Ureter (tissue), 1 donor: ENCODE measurements around the gene ETV1. TPM values are rescaled to one million over a fixed set of nuclear protein-coding genes. Genes with fewer than 3 reads are reported as not detected.

Experiments used
- DNase-seq: peaks from one replicate; pipeline ENCODE4 v3.0.0-alpha.2; 2020; ENCODE audit warnings: low spot score
- total RNA-seq: library from RNA; stranded (reverse); gene quantifications from one replicate; pipeline ENCODE4 v1.2.4, GENCODE V29; 2023
- donor health status: DM: yes; HTN: yes; CAD: no.

The ETV1 gene
- total RNA-seq, 1 donor from 2014 or later, result 8.5 TPM

DNA sequence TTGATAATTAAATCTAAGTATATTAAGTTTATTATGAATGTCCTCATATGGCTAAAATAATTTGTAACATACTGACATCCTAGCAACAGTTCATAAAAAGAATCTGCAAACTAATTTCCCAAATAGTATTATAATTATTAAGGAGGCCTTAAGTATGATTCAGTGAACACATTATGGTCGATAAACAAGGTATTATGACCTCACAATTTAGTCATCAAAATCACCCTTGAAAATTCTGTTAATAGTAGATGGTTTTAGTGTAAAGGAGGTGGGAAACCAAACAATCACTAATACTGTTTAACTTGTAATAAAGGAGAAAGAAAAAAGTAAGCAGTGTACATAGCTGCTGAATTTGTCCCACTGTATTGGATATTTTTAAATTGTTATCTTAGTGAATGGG is 2.1 kb downstream of the ETV1 start:
- no peak for DNase-seq

DNA sequence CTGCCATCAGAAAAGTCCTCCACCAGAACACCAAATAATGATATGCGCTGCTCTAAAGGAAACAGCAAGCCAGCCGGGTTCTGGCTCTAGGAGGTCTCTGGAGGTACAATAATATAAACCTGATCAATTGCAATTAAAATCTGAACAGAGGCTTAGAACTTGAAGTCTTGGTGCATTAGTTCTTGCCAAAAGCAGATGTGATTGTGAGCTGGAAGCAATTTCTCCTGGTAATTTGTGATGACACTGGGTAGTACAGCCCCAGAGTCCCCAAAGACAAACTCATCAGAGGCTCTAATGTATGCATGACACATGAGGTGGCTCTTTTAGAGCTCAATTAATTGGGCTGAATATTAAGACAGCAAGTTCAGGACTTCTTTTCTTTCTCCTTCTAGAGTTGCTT is 3.3 kb downstream of the ETV1 start:
- DNase-seq, result no peak

DNA sequence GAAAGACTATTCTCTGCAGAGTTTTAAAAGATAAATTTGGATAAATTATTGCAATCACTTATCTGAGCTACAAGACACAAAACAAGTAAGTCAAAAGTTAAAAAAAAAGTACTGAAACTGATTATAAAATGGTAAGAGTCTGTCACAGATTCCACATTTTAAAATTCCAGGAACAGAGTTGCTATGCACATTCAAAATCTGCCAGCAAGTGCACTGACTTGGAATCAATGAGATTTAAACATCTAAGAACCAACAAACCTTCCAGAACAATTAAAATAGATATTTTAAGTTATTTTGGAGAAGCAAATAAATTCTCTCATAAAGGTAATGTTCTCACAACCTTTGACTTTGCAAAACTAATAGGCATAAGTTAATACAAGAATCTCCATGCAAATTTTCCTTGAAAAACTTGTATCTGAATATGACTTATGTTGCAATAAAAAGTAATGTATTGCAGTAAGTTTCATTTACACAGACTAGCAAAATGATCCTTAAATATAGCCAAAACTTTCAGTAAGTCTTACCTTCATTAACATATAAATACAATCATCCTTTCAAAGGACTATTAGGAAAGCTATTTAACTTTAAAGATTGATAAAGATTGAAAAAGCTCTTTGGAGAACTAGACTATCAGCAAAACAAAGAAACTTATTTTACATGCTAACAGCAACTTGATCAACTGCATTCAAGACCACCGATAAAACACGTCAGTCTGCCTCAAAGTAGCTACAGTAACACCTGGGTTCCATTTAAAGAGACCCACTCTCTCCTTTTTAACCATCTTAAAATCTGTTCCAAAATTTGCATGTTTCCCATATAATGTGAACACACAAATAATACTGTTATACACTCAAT is 4.4 kb downstream of the ETV1 start:
- no peak for DNase-seq

DNA sequence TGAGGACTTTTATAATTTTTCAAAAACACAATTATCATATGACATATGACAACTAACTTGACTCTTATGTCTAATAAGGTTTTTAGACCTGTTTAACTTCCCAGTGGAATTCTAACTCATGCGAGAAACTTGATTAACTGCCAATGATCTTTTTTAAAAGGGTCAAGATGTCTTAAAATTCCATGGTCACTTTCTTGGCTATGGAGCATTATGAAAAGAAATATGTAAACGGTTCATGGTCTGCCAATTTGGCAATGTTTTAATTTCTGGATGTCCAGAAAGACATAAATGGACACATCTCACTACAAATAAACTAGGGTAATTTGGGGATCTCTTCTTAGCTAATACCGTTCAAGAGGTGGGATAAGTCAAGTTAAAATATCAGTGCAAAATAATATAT is 5.4 kb downstream of the ETV1 start:
- no peak for DNase-seq

DNA sequence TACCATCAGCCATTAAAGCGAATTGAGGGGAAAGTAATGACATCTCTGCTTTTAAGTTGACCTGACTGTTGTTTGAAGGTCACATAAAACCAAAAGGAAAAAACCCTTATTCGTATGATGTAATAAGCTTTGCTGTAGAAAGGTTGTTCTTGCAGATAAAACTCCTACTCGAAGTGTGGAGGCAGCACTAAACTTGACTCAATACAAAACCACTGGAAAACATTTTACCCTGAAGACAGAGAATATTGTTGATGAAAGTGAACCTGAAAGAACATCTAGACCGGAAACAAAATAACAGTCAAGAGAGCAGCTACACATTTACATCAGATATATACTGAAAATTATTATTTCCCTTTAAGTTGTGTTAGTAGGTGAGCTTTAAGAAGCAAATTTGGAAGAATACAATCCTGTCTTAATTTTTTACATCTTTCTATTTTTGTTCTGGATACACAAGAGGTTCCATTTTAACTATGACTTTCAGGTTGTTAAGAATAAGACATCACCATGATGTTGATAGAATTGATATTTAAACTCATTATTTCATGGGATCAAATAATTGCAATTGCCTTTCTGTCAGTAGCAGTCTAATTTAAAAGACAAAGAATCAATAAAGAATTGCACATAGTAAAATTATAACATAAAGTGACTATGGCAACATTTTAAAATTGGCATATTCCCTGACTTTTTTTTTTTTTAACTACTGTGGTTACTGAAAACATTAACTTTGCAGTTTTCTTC is 6.4 kb downstream of the ETV1 start:
- no peak for DNase-seq

DNA sequence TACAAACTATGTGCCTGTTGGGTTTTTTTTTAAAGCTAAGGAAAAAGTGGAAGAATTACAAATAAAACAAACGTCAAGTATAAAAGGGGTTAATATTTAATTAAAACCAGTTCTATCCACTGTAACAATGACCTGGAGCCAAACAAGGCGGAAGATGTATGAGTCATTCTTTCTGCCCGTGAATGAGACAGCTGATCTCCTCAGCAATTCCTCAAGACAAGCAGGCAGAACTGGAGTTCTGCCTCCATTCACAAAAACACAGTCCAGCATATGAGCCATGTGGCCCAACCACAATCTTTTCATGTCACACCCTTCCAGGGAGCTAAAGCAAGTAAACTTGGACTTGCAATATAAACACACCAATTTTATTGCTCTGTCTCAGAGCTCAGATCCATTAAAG is 8.4 kb downstream of the ETV1 start:
- DNase-seq, result peak; percentile 65

DNA sequence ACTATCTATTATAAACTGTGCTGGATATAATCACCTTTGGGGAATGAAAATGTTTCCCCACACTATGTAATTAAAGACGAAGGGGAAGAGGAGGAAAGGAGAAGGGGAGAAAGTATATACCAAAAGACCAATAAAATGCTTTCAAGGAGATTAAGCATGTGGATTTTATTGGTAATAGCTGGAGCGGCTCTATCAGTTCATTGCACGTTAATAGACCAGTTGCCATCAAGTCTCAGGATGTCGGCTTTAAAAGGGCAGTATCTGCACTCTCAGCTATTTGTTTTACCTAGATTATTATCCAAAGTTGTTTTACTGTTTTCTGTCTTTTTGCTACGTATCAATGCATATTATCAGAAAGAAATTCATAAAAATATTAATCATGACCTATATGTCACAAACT is 9.0 kb downstream of the ETV1 start:
- DNase-seq, result no peak

DNA sequence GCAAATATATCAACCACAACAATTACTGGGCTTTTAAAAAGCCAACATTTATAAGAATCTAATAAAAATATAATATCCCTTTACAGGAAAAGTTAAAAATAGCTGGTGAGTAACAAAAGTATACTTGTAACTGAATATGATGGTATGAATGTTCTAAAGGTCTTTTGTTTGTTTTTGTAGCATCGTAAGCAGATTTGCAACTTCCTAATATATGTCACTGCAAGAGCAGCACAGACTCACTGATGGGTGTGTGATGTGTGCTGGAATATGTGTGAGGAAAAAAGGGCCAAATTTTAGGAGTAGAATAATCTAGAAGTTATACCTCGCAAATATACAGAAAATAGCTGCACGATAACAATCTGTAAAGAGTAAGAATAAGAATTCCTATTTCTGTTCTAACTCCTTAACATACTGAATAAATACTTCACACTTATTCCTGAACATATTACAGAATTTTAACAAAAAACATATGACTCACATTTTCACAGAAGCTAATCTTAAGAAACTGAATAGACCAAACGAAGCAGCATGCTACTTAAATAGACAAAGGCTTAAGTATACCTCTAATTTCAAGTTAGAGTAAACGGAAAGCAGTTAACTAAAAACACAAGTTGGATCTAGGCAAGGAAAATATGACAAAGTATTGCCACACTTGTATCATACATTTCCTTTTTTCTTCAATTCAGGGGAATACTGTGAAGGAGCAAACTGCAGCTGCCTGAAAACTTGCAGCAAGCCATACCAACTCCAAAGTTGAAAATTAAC is 9.6 kb downstream of the ETV1 start:
- no peak for DNase-seq

DNA sequence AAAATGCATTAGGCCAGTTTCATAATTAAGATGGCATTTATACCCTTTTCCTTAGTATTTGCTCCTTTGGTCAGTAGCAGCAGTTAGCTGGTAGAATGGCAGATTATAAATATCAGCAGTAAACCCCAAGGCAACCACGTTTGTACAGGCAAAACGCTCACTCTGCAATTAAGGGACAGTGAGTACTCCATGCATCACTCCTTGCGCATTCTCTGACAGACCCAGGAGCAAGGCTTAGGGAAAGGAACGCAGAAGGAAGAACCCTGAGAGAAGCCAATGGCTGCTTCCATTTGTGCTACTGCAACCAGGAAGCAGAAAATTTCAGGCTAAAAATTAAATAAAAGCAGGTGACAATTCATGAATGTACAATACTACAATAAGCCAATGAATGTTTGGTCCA is 12.9 kb downstream of the ETV1 start:
- DNase-seq, result no peak

DNA sequence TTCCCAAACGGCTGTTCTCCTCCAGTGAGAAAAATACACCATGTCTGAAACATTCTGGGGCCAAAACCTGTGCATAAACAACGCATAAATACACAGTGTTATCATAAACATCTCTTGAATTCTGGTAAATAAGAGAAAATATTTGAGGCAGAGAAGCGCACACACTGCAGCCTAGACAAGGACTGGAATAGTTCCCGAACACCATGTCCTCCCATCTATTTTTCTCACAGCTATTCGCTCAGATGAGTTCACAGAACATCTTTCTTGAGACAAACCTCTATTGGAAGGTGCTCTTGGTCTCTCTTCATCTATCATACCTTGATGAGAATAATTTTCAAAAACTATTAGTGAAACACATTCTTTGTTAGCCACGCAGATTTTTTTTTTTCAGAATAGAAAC is 24.4 kb downstream of the ETV1 start:
- no peak for DNase-seq

DNA sequence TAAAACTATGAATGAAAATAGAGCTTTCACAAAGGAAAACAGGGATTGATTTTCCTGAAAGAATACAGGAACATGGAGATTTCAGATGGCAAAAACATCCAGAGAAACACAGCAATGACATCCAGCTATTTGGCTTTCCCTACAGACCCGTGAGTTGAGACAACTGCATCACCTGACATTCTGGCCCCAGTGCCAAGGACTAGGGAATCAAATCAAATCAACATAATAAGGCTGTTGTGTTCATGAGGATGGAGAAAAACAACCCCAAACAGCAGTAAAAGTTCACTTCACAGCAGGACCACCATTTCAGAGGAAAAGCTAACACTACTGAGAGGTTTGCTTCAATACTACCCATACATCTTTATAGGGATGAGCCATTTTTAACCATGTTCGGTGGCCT is 25.5 kb downstream of the ETV1 start:
- DNase-seq, result no peak

DNA sequence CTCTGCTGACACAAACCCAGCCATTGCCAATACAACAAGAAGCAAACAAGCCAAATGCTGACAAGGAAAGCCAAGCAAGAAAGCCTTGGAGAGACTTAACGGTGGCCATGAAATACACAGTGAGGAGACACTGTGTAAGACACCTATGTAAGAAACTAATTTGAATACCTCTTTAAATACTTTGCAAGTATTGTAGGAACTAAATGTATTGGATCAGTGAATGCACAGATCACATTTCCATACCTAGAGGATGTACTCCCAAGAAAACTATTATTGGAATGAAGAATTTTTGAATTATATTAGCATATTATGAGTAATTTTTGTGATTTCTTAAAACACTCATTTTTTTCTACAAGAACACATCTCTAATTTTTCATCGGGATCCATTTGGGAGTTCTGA is 34.0 kb downstream of the ETV1 start:
- no peak for DNase-seq

DNA sequence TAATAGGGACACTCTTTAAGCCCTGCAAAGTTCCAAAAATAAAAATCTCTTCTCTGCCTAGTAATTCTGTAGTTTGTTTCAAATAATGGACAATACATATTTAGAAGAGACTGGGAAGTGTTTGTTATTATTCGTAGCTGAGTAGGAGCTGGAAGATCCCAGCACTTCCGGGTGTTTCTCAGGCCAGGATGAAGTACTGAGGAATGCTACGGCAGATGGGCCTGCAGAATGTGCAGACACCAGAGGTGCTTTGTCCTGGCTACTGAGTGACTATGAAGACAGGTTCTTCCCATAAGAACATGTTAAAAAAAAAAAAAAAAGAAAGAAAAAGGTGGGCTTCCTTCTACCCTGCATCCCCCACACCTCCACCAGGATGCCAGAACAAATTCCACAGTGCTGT is 36.1 kb downstream of the ETV1 start:
- DNase-seq, result no peak

DNA sequence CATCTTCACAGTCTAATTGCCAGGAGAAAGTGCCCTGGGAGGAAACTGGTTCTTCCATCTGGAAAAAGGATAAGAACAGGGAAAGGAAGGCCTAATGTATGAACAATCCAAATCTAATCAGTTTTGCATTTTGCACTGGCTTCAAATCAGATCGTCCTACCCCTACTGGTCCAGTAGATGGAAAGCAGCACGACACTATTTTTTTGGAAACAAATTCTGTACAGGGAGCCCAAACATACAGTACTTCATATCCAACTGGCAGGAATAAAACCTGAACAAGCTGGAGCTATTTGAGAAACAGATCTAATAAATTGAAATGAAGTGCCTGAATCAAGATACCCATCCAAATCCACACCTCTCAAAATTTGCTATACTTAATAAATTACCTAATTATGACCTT is 36.5 kb downstream of the ETV1 start:
- no peak for DNase-seq

DNA sequence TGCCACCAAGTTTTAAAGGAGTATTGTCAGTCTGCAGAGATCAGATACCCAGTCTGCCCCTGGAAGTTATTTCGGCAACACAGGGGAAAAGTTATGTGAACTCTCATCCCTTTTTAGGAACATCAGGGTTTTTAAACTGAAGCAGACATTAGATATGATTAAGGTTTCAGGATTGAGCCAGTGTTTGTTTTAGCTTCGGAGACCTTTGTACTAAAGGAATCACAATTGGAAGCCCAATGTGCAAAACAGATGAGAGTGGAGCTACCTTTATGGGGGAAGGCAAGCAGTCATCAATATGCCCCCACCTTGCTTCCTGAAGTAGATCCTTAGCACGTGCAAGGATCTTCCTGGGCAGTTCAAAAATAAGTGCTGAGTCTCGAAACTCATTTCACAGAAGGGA is 39.5 kb downstream of the ETV1 start:
- no peak for DNase-seq

DNA sequence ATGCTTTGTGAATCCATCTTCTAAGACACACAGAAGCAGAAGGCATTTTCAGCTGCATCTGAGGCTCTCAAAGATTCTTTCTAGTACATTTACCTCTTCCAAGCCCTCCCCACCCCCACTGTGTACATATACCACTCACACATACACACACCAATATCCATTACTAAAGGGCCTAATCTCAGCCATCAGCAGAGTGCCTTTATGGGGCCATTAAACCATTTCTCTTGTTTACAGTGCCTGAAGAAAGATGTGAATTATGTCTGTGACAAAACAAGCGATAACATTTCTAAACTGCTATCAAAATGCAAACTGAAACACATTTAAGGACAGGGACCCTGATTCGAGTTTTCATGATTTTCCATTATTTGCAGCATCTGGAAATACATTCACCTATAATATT is 40.0 kb downstream of the ETV1 start:
- no peak for DNase-seq

DNA sequence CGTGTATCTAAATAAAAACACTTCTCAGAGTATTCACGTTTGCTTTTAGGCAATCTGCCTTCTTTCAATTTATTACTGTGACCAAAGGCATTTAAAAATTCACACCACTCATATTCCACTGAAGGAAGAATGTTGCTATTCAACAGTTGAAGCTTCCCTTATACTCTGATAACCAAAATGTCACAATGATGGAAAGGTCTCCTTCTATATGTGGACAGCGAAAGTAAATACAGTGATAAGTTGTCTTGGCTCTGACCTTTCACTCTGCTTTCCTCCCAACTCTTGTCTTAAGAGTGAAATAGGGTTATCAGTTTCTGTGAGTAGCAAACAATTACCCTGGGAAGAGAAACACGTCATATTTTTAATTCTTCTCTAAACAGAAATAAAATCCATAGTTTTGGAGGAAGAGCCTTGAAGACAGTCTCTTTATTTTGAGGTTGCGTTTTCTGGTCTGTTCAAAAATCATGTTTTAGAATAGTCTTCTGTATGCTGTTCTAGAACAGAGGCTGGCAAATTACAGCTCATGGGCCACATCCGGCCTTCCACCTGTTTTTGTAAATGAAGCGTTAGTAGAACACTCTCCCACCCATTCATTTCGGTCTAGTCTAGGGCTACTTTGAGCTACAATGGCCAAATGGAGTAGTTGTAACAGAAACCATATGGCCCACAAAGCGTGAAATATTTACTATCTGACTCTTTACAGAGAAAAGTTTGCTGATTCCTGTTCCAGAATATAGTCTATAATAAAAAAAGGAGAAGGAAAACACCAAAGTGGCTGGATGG is 41.3 kb downstream of the ETV1 start:
- DNase-seq, result no peak

DNA sequence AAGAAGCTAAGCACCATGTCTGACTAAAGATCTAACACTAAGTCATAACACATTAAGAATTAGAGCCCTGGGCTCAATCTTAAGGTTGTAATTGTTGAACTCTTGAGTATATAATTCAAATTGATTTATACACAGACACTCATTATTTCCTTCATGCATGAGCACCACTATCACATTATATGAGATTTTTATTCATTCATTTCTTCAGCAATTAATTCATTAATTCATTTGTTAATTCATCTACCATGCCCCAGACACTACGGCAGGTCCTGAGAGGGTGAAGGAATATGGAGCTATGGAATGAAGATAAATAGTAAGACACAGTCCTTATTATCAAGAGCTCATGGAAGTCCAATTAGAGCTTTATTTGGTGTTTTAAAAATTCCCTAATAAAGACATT is 41.9 kb downstream of the ETV1 start:
- no peak for DNase-seq

DNA sequence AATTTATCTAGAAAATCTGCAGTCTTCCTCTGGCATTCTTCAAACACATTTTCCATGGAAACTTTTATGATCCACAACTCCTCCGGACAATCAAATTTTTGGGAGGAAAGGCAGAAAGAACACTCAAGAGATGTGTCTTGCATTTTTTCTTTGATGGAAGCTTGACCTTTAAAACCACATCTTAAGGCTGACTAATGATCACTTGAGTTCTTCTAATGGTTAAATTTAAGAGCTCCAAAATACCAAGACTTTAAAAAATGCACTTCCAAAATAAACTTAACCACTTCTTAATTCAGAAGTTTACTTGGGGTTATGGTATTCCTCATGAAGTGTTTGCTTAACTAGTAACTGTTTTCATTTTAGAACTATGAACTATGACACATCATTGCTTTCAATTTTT is 43.3 kb downstream of the ETV1 start:
- no peak for DNase-seq

DNA sequence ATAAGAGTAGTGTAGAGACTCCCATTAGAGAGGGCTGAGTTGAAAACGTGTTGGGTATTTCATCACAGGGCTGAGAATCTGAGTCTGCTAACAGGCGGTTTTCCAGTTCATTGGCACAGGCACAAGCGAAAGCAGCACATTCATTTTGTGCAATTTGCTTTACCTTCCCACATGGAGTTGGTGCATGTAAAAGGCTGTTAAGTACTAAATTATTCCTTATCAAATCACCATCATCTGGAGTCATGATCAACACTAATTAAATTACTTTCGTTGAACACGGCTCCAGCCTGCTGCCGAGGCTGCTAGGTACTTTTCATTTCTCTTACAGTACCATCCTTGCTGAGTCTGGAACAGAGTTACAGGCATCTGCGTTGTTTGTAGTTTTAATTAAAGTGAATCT is 43.8 kb downstream of the ETV1 start:
- DNase-seq, result no peak

DNA sequence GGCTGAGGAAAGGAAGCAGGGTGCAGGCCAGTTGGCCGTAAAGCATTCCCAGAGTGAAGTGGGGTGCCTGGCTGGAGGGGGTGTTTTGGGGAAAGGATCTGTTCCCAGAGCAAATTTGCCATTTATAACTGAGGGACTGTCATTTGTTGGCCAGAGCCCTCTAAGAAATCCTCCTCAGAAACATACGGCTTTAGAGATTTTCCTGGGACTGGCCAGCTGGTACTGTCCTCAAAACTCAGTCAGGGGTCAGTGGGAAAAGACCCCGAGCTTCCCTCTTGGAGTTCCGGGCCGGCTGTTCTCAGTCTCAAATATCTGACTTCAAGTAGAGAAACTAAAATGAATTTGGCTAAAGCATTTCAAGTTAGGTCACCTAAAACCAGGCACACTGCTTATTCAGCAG is 55.9 kb downstream of the ETV1 start:
- DNase-seq, result no peak

DNA sequence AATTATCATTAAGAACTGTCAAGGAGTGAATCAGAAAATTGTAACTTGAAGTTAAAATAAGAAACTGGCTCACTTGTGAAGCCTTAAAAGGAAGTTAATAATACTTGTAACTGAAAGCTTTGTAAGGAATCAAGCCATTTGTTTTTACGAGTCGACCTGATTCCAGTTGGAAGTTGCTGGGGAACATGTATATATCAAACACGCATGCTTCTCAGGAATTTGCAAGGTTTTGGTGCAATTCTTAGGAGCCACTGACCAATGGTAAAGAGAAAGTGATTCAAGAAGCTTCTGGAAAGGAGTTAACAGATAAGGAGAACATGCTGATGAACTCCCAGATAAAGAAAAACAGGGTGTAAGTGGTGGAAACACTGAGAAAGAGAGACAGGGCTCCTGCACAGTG is 56.4 kb downstream of the ETV1 start:
- no peak for DNase-seq
